ENCODE results near the gene STK32B.

The STK32B gene

DNA sequence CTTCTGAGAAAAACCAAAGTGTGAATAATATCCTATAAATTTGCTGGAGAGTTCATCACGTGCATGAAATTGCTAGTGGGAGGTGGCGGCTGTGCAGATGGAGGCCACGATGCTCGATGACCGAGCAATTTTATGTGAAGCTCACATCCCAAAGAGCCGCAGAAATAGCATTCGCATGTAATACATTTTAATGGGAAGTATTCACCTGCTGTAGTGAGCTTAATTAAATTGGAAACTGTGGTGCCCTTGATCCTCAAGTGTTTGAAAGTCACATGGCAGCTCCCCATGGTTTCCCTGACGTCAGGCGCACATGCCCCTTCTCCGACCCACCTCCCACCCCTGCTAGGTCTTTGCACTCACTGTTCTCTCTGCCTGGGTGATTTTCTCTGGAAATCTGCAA is 136.8 kb downstream of the STK32B start:
- Histone ChIP-seq H3K4me1 (no peaks in the 10 kb centered on the region), H3K27me3 (no peaks in the 10 kb centered on the region), H3K27ac (no peak overlapping the region), H3K4me3 (no peak overlapping the region), H3K9me3 (no peaks in the 10 kb centered on the region), H3K36me3 (no peaks in the 10 kb centered on the region)
- no peak for DNase-seq
- intact Hi-C loops (cut with DNase I; ENCODE audit: low total_unique reads) = no loop called here
- TF ChIP-seq, protein P1, sequence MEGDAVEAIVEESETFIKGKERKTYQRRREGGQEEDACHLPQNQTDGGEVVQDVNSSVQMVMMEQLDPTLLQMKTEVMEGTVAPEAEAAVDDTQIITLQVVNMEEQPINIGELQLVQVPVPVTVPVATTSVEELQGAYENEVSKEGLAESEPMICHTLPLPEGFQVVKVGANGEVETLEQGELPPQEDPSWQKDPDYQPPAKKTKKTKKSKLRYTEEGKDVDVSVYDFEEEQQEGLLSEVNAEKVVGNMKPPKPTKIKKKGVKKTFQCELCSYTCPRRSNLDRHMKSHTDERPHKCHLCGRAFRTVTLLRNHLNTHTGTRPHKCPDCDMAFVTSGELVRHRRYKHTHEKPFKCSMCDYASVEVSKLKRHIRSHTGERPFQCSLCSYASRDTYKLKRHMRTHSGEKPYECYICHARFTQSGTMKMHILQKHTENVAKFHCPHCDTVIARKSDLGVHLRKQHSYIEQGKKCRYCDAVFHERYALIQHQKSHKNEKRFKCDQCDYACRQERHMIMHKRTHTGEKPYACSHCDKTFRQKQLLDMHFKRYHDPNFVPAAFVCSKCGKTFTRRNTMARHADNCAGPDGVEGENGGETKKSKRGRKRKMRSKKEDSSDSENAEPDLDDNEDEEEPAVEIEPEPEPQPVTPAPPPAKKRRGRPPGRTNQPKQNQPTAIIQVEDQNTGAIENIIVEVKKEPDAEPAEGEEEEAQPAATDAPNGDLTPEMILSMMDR (IDR thresholded peaks at IDR 0.05) = no peak

DNA sequence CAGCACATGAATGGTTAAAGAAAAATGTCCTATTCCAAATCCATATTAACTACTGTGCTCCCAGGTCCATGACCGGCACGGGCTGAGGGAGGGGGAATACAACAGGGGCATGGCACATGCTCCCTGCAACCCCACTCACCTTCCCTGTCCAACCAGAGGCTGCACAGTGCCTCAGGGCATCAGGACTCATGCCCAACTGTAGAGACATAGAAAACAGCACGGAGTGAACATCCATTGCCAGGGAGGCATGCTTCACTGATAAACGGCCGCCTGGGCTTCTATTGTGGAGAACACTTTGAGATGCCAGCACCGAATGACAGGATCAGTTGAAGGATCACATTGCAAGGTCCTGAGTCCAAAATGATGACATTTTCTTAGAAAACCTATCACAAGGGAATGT is 140.6 kb downstream of the STK32B start:
- TF ChIP-seq, protein P1 (IDR thresholded peaks at IDR 0.05) = no peak
- Histone ChIP-seq H3K36me3 (no peaks in the 10 kb centered on the region), H3K27ac (no peak overlapping the region), H3K4me1 (no peaks in the 10 kb centered on the region), H3K9me3 (no peaks in the 10 kb centered on the region), H3K27me3 (no peaks in the 10 kb centered on the region), H3K4me3 (no peak overlapping the region)
- intact Hi-C loops (cut with DNase I; ENCODE audit: low total_unique reads) = no loop called here
- no peak for DNase-seq

GRCh38 chr4:5192271-5192670 is 141.0 kb downstream of the STK32B start:
- Histone ChIP-seq H3K27me3 (no peaks in the 10 kb centered on the region), H3K9me3 (no peaks in the 10 kb centered on the region), H3K4me1 (no peaks in the 10 kb centered on the region), H3K27ac (no peak overlapping the region), H3K36me3 (no peaks in the 10 kb centered on the region), H3K4me3 (no peak overlapping the region)
- TF ChIP-seq, protein P1 (IDR thresholded peaks at IDR 0.05) = no peak
- intact Hi-C loops (cut with DNase I; ENCODE audit: low total_unique reads) = no loop called here
- no peak for DNase-seq

DNA sequence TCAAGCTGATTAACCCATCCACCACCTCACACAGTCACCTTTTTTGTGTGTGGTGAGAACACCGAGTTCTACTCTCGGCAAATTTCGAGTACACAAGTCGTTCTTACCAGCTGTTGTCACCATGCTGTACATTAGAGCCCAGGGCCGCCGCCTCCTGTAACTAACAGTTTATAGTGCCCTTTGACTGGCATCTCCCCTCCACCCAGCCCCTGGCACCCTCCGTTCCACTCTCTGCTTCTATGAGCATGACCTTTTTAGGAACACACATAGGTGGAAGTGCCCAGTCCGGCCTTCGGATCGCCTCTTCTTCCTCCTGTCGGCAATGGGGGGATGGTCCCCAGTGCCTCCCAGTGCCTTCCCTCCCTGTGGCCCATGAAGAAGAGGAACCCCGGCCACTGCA is 141.4 kb downstream of the STK32B start:
- TF ChIP-seq, protein P1 (IDR thresholded peaks at IDR 0.05) = no peak
- no peaks in the 10 kb centered on the region for H3K4me1 ChIP-seq
- intact Hi-C loops (cut with DNase I; ENCODE audit: low total_unique reads) = no loop called here
- H3K4me3 ChIP-seq = no peak overlapping the region
- H3K9me3 ChIP-seq = no peaks in the 10 kb centered on the region
- H3K36me3 ChIP-seq = no peaks in the 10 kb centered on the region
- H3K27ac ChIP-seq = no peak overlapping the region
- H3K27me3 ChIP-seq = no peaks in the 10 kb centered on the region
- DNase-seq = no peak

- Histone ChIP-seq H3K9me3 (no peaks in the 10 kb centered on the region), H3K27ac (no peak overlapping the region), H3K4me1 (no peaks in the 10 kb centered on the region), H3K4me3 (no peak overlapping the region), H3K27me3 (no peaks in the 10 kb centered on the region), H3K36me3 (no peaks in the 10 kb centered on the region)
- no peak for DNase-seq
- intact Hi-C loops (cut with DNase I; ENCODE audit: low total_unique reads) = no loop called here
- TF ChIP-seq, protein P1 (IDR thresholded peaks at IDR 0.05) = no peak
Measured at GRCh38 chr4:5198656-5199541, 147.6 kb downstream of the STK32B start.
